AG09319 (cell line): ENCODE measurements around the gene PTOV1.

Experiments used
- DNase-seq: peaks from one replicate; pipeline ENCODE4 v3.0.0-alpha.2; 2010; ENCODE audit warnings: low read depth; ENCODE audit errors: extremely low read depth
- TF ChIP-seq, protein P1 (sequence below): IDR thresholded peaks from 2 replicates; pipeline ENCODE4 v1.5.1; 2011; ENCODE audit warnings: low read depth, mild to moderate bottlenecking, inconsistent platforms, low read length, moderate library complexity

The PTOV1 gene

GRCh38 chr19:49851456-49852259 lies 699 bp downstream of the PTOV1 start:
- no peak for DNase-seq
- TF ChIP-seq, protein P1, sequence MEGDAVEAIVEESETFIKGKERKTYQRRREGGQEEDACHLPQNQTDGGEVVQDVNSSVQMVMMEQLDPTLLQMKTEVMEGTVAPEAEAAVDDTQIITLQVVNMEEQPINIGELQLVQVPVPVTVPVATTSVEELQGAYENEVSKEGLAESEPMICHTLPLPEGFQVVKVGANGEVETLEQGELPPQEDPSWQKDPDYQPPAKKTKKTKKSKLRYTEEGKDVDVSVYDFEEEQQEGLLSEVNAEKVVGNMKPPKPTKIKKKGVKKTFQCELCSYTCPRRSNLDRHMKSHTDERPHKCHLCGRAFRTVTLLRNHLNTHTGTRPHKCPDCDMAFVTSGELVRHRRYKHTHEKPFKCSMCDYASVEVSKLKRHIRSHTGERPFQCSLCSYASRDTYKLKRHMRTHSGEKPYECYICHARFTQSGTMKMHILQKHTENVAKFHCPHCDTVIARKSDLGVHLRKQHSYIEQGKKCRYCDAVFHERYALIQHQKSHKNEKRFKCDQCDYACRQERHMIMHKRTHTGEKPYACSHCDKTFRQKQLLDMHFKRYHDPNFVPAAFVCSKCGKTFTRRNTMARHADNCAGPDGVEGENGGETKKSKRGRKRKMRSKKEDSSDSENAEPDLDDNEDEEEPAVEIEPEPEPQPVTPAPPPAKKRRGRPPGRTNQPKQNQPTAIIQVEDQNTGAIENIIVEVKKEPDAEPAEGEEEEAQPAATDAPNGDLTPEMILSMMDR = no peak

- TF ChIP-seq, protein P1 = no peak
- no peak for DNase-seq
Measured at GRCh38 chr19:49852631-49853126, 1.7 kb downstream of the PTOV1 start.

DNA sequence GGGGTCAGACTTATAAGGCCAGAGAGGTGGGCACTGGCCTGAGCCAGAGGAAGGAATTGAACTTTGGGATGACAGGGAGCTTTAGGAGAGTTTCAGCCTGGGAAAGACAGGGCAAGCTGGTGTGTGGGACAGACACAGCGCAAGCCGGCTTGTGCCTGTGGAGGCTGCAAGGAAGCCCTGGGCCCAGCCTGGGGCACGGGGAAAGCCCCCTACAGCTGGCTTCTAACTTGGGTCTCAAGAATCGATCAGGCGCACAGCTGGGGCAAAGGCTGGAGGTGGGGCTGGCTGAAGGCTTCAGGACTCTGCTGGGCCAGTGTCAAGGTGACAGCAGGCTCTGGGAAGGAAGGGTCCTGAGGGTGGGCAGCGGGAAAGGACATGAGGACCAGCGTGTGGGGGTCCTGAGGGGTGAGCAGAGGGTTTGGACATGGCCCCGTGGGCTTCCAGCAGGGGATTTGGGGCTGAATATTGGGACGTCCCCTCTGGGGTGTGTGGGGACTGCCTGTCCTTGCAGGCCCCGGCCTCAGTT lies 3.0 kb downstream of the PTOV1 start:
- DNase-seq = no peak
- TF ChIP-seq, protein P1 = no peak

GRCh38 chr19:49854378-49855263 lies 3.7 kb downstream of the PTOV1 start:
- TF ChIP-seq, protein P1 = no peak
- no peak for DNase-seq

GRCh38 chr19:49855277-49855675 lies 4.3 kb downstream of the PTOV1 start:
- TF ChIP-seq, protein P1 = no peak
- DNase-seq = no peak

GRCh38 chr19:49855676-49856573 lies 5.0 kb downstream of the PTOV1 start:
- TF ChIP-seq, protein P1 = no peak
- no peak for DNase-seq
